Astrocyte (in vitro differentiated cells and primary cell): Measurements from ENCODE around the gene OR10D3. TPM values are rescaled to one million over a fixed set of nuclear protein-coding genes. Genes with fewer than 3 reads are reported as not detected.
"Not testable (repeated sequence)": the region's sequence is repeated elsewhere in the genome, so short reads cannot be mapped to it uniquely, and the experiment has no call there.

Experiments used
- DNase-seq: peaks from one replicate; pipeline ENCODE4 v3.0.0-alpha.2; 2010; ENCODE audit warnings: low read depth
- FAIRE-seq: peaks from 2 replicates; lab custom pipeline; 2011; peaks lifted over from hg19 to GRCh38; lab: Jason Lieb, UNC
- H2AFZ ChIP-seq: 2 replicates; pipeline ENCODE4 v1.6.0; 2012; ENCODE audit warnings: low read depth, low read length, inconsistent platforms
- H3K27ac ChIP-seq: 2 replicates; pipeline ENCODE4 v1.5.1; 2011; ENCODE audit warnings: low read depth, low read length, inconsistent platforms
- H3K27me3 ChIP-seq: 2 replicates; pipeline ENCODE4 v1.6.0; 2011; ENCODE audit warnings: low read length, inconsistent platforms; ENCODE audit not compliant: insufficient read depth
- H3K36me3 ChIP-seq: 2 replicates; pipeline ENCODE4 v1.5.1; 2011; ENCODE audit warnings: low read length, inconsistent platforms; ENCODE audit not compliant: insufficient read depth
- H3K4me1 ChIP-seq: 2 replicates; pipeline ENCODE4 v1.5.1; 2011; ENCODE audit warnings: low read length, inconsistent platforms; ENCODE audit not compliant: insufficient read depth
- H3K4me2 ChIP-seq: 2 replicates; pipeline ENCODE4 v1.6.0; 2012; ENCODE audit warnings: low read length, inconsistent platforms
- H3K4me3 ChIP-seq: 2 replicates; pipeline ENCODE4 v1.5.1; 2011; ENCODE audit warnings: low read depth, mild to moderate bottlenecking, low read length, inconsistent platforms; ENCODE audit not compliant: insufficient read depth
- H3K79me2 ChIP-seq: 2 replicates; pipeline ENCODE4 v1.6.0; 2012; ENCODE audit warnings: mild to moderate bottlenecking, low read length, inconsistent platforms; ENCODE audit not compliant: insufficient read depth
- H3K9ac ChIP-seq: 2 replicates; pipeline ENCODE4 v1.6.0; 2012; ENCODE audit warnings: mild to moderate bottlenecking, low read length, inconsistent platforms
- H3K9me3 ChIP-seq: 2 replicates; pipeline ENCODE4 v1.5.1; 2012; ENCODE audit warnings: low read depth, mild to moderate bottlenecking, low read length, inconsistent platforms; ENCODE audit not compliant: insufficient read depth
- H4K20me1 ChIP-seq: 2 replicates; pipeline ENCODE4 v1.6.0; 2012; ENCODE audit warnings: low read length, inconsistent platforms; ENCODE audit not compliant: insufficient read depth
- H3K27ac Mint-ChIP-seq: one replicate; pipeline ENCODE4 v1.8.0; 2021; ENCODE audit warnings: mild to moderate bottlenecking, mixed read lengths; ENCODE audit not compliant: unreplicated experiment
- H3K27me3 Mint-ChIP-seq: one replicate; pipeline ENCODE4 v1.8.0; 2021; ENCODE audit warnings: low read depth, mixed read lengths; ENCODE audit not compliant: unreplicated experiment
- H3K36me3 Mint-ChIP-seq: one replicate; pipeline ENCODE4 v1.8.0; 2021; ENCODE audit warnings: low read depth, mixed read lengths; ENCODE audit not compliant: unreplicated experiment
- H3K4me1 Mint-ChIP-seq: one replicate; pipeline ENCODE4 v1.8.0; 2021; ENCODE audit warnings: low read depth, mixed read lengths; ENCODE audit not compliant: unreplicated experiment
- H3K4me3 Mint-ChIP-seq: one replicate; pipeline ENCODE4 v1.8.0; 2021; ENCODE audit warnings: mild to moderate bottlenecking, moderate library complexity, mixed read lengths; ENCODE audit not compliant: unreplicated experiment
- H3K9me3 Mint-ChIP-seq: one replicate; pipeline ENCODE4 v1.8.0; 2021; ENCODE audit warnings: mild to moderate bottlenecking, mixed read lengths; ENCODE audit not compliant: unreplicated experiment
- EZH2 ChIP-seq: IDR thresholded peaks from 2 replicates; pipeline ENCODE4 v1.6.1; 2012; ENCODE audit warnings: mild to moderate bottlenecking, low read length, inconsistent platforms; ENCODE audit not compliant: insufficient read depth
- total RNA-seq: library from RNA; stranded (reverse); gene quantifications from 2 replicates; pipeline ENCODE4 v1.2.1, GENCODE V29; 2021
- TF ChIP-seq, protein P1 (sequence below): IDR thresholded peaks from 2 replicates; pipeline ENCODE4 v1.5.1; 2011; ENCODE audit warnings: low read depth, mild to moderate bottlenecking, inconsistent platforms, low read length, moderate library complexity; ENCODE audit not compliant: insufficient read depth

Gene OR10D3
- total RNA-seq, 1 donor from 2014 or later: not detected

GRCh38 chr11:124168796-124169195, 14.3 kb upstream of the OR10D3 start:
- H3K4me1 Mint-ChIP-seq: no peaks in the 10 kb centered on the region
- peaks cover 11% of the 10 kb centered on the region for H3K27me3 Mint-ChIP-seq

GRCh38 chr11:124170315-124170714, 12.8 kb upstream of the OR10D3 start:
- not testable (repeated sequence) for H3K36me3 ChIP-seq, H3K27ac Mint-ChIP-seq, H3K9me3 ChIP-seq

More at GRCh38 chr11:124168796-124169195, 14.3 kb upstream of the OR10D3 start:
- Mint-ChIP-seq H3K36me3 (no peaks in the 10 kb centered on the region), H3K9me3 (no peaks in the 10 kb centered on the region), H3K4me3 (no peak overlapping the region), H3K27ac (no peak overlapping the region)
- Histone ChIP-seq H3K4me1 (no peaks in the 10 kb centered on the region), H4K20me1 (no peaks in the 10 kb centered on the region), H3K4me3 (no peak overlapping the region), H3K79me2 (no peaks in the 10 kb centered on the region), H3K9me3 (no peaks in the 10 kb centered on the region), H3K36me3 (no peaks in the 10 kb centered on the region), H2AFZ (no peak overlapping the region), H3K27me3 (no peaks in the 10 kb centered on the region), H3K9ac (no peak overlapping the region), H3K4me2 (no peak overlapping the region), H3K27ac (no peak overlapping the region)
- DNase-seq (no peak), FAIRE-seq (no peak)
- TF ChIP-seq, protein P1, sequence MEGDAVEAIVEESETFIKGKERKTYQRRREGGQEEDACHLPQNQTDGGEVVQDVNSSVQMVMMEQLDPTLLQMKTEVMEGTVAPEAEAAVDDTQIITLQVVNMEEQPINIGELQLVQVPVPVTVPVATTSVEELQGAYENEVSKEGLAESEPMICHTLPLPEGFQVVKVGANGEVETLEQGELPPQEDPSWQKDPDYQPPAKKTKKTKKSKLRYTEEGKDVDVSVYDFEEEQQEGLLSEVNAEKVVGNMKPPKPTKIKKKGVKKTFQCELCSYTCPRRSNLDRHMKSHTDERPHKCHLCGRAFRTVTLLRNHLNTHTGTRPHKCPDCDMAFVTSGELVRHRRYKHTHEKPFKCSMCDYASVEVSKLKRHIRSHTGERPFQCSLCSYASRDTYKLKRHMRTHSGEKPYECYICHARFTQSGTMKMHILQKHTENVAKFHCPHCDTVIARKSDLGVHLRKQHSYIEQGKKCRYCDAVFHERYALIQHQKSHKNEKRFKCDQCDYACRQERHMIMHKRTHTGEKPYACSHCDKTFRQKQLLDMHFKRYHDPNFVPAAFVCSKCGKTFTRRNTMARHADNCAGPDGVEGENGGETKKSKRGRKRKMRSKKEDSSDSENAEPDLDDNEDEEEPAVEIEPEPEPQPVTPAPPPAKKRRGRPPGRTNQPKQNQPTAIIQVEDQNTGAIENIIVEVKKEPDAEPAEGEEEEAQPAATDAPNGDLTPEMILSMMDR: no peak
- TF ChIP-seq EZH2: no peak

GRCh38 chr11:124170801-124171586, 12.2 kb upstream of the OR10D3 start:
- Histone ChIP-seq H4K20me1 (no peaks in the 10 kb centered on the region), H2AFZ (no peak overlapping the region), H3K27me3 (no peaks in the 10 kb centered on the region), H3K9ac (no peak overlapping the region), H3K36me3 (no peaks in the 10 kb centered on the region), H3K9me3 (no peaks in the 10 kb centered on the region), H3K4me2 (no peak overlapping the region), H3K4me1 (no peaks in the 10 kb centered on the region), H3K27ac (no peak overlapping the region), H3K4me3 (no peak overlapping the region), H3K79me2 (no peaks in the 10 kb centered on the region)
- peaks cover 11% of the 10 kb centered on the region for H3K27me3 Mint-ChIP-seq
- H3K36me3 Mint-ChIP-seq: no peaks in the 10 kb centered on the region
- FAIRE-seq (no peak), DNase-seq (no peak)
- H3K27ac Mint-ChIP-seq: no peak overlapping the region
- H3K4me3 Mint-ChIP-seq: no peak overlapping the region
- no peak for TF ChIP-seq EZH2
- TF ChIP-seq, protein P1: no peak
- peaks cover 2% of the 10 kb centered on the region for H3K4me1 Mint-ChIP-seq
- no peaks in the 10 kb centered on the region for H3K9me3 Mint-ChIP-seq

More at GRCh38 chr11:124170315-124170714, 12.8 kb upstream of the OR10D3 start:
- H3K36me3 Mint-ChIP-seq, FAIRE-seq, H3K27me3 ChIP-seq, H3K9me3 Mint-ChIP-seq, H3K79me2 ChIP-seq, H3K27ac ChIP-seq, H3K4me1 ChIP-seq, H3K4me3 Mint-ChIP-seq, H3K4me1 Mint-ChIP-seq, H4K20me1 ChIP-seq, H3K4me2 ChIP-seq, H3K4me3 ChIP-seq, H2AFZ ChIP-seq, H3K9ac ChIP-seq, DNase-seq: not testable (repeated sequence)
- H3K27me3 Mint-ChIP-seq: peaks cover 11% of the 10 kb centered on the region
